ENCODE results near the gene TREML1.
A peak's percentile ranks its signal among the peaks of the same experiment; 100 is the strongest.

DNA sequence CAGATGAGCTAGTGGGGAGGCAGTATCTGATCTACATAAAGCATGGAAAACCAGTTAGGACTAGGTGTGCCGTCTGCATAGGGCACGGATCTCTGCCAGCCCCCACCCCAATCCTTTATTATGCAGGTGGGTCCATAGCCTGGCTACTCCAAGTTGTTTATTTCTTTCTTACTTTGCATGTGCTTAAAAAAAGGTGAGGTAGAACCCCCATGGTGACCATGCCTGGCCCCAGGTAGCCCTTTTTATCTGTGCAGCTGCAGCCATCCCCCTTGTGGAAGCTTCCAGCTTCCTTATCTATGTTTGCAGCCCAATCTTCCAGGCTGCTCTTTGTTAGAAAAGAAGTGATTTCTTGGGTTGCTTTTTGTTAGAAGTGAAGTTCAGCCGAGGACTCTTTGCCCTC is 17.8 kb upstream of the TREML1 start:
- no peak for TF ChIP-seq EP300 (IDR thresholded peaks at IDR 0.05; ENCODE audit: borderline replicate concordance in 1 of 2, low read depth in 2 of 2, low read length in 2 of 2)
- no peak for TF ChIP-seq POLR2A (IDR thresholded peaks at IDR 0.05; ENCODE audit: control extremely low read depth in 1 of 2, low read depth in 2 of 2, low read length in 2 of 2)
- no peak for TF ChIP-seq EZH2 (IDR thresholded peaks at IDR 0.05; ENCODE audit: low read depth, low read length, severe bottlenecking)
- TF ChIP-seq, protein P1, sequence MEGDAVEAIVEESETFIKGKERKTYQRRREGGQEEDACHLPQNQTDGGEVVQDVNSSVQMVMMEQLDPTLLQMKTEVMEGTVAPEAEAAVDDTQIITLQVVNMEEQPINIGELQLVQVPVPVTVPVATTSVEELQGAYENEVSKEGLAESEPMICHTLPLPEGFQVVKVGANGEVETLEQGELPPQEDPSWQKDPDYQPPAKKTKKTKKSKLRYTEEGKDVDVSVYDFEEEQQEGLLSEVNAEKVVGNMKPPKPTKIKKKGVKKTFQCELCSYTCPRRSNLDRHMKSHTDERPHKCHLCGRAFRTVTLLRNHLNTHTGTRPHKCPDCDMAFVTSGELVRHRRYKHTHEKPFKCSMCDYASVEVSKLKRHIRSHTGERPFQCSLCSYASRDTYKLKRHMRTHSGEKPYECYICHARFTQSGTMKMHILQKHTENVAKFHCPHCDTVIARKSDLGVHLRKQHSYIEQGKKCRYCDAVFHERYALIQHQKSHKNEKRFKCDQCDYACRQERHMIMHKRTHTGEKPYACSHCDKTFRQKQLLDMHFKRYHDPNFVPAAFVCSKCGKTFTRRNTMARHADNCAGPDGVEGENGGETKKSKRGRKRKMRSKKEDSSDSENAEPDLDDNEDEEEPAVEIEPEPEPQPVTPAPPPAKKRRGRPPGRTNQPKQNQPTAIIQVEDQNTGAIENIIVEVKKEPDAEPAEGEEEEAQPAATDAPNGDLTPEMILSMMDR (IDR thresholded peaks at IDR 0.05; ENCODE audit: control extremely low read depth in 1 of 3, insufficient read depth in 1 of 3, low read depth in 1 of 3, low read length in 3 of 3) = peak in 1 of 3 experiments; percentile 8; a peak in 1 of 4 replicates
- TF ChIP-seq GTF2F1 (IDR thresholded peaks at IDR 0.05; ENCODE audit: borderline replicate concordance, low read depth, low read length) = no peak
- TF ChIP-seq CEBPB (IDR thresholded peaks at IDR 0.05; ENCODE audit: low read depth, low read length) = no peak
- TF ChIP-seq CTBP2 (IDR thresholded peaks at IDR 0.05; ENCODE audit: borderline replicate concordance, insufficient read depth, insufficient read length, low read length) = no peak
- TF ChIP-seq CHD2 (IDR thresholded peaks at IDR 0.05; ENCODE audit: low read length) = no peak
- TF ChIP-seq POLR2AphosphoS5 (IDR thresholded peaks at IDR 0.05; ENCODE audit: low read depth, low read length) = no peak
